ENCODE results near the gene ZFHX3.

DNA sequence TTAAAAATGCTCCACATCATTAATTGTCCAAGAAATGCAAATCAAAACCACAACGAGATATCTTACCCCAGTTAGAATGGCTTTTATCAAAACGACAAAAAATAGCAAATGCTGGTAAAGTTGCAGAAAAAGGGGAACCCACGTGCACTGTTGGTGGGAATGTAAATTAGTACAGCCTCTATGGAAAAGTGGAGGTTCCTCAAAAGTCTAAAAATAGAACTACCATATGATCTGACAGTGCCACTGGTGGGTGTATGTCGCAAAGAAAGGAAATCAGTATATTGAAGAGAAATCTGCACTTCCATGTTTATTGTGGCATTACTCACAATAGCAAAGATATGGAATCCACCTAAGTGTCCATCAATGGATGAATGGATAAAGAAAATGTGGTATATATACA is 38.2 kb upstream of the ZFHX3 start:
- TF ChIP-seq CTCF (optimal IDR thresholded peaks at IDR 0.05 in 1 of 3, IDR thresholded peaks at IDR 0.05 in 1 of 3, conservative IDR thresholded peaks at IDR 0.05 in 1 of 3; ENCODE audit: extremely low read depth in 1 of 3, insufficient read depth in 2 of 3, low read length in 3 of 3) (no peak), EZH2 (IDR thresholded peaks at IDR 0.05; ENCODE audit: low read length) (no peak)
